GM19455 (cell line): ENCODE results near the gene RLF.

ENCODE experiments used
- ATAC-seq: cut with Tn5 transposase; IDR thresholded peaks from one replicate; pipeline ENCODE4 v1.9.1; 2021; ENCODE audit not compliant: unreplicated experiment

Gene RLF

DNA sequence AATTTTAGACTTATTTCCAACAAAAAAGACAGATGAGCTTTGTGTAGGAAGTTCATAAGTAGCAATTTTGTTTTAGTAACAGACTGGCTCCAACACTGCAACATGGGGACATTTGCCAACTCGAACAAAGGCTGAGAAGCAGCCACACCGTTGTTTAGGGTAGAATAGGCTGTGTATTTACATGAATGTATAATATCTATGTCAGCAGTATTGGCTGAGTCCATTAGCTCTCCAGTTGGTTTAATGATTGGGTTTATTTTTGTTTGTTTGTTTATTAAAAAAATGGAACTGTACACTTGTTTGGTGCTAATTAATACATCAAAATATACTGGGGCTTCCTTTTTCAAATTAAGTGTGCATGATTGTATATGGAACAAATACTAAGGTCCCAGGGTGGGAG lies 79.2 kb downstream of the RLF start:
- no peak for ATAC-seq

DNA sequence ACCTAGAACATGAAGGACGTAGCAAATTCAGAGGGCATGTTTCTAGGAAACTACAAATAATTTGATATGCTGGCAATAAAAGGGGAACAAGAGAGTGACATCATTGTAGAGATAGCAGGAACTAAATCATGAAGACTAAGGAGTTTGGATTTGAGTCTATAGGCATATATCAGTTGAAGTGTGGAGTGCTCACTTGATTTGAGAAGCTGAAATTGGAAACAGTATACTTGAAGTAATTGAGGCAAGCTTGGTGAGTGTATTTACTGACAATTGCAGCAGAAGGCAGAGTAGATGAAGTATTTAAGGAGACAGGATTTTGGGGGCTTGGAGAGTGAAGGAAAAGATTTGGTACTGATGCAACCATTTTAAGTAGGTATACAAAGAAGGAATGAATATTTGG lies 80.2 kb downstream of the RLF start:
- no peak for ATAC-seq

DNA sequence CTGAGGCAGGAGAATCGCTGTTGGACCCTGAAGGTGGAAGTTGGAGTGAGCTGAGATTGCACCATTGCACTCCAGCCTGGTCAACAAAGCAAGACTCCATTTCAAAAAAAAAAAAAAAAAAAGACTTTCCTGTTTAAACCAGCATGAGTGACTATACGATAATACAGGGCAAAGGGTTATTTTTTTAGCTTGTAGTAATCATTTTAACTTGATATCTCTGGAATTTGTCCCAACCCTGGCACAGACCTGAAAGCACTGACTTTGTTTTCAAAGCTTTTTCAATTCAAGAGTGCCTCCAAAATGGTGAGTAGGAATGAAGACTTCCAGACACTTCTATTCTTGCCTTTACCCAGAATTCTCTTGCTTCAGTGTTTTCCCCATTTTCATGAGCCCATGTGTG lies 82.2 kb downstream of the RLF start:
- no peak for ATAC-seq

DNA sequence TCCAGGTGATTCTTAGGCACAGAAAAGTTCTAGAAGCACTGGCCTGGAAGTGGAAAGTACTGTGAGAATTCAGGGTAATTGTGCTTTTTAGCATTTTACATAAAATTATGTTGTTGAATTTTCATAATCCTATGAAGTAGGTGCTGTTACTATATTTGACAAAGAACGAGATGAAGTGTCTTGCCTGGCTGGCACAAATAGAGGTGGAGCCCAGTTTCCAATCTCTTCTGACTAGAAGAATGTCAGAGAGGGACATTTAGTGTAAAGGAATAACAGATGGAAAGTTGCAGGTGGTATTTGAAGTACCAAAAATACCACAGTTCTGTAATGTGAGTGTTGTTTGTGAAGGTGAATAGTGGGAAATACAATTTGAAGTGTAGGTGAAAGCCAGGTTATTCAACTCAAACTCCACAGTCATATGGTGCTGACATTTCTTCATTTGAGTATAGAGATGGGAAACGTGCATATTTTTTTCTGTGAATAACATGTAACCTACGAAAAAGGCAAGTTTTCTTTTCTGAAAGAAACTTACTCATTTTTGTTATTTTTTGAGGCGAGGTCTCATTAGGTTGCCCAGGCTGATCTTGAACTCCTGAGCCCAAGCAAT lies 83.1 kb downstream of the RLF start:
- no peak for ATAC-seq

DNA sequence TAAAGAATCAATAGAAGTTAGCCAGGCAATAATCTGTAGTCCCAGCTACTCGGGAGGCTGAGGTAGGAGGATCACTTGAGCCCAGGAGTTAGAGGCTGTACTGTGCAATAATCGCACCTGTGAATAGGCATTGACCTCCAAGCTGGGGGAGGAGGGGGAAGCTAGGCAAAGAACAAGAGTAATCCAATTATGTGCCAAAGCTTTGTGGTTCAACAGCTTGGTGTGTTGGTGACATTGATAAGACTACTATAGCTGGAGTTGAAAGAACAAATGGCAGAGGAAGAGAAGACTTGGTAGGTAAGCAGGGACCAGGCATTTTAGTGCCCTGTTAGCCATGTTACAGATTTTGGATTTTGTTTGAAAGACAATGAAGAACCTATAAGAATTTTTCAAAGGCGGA lies 84.5 kb downstream of the RLF start:
- no peak for ATAC-seq

DNA sequence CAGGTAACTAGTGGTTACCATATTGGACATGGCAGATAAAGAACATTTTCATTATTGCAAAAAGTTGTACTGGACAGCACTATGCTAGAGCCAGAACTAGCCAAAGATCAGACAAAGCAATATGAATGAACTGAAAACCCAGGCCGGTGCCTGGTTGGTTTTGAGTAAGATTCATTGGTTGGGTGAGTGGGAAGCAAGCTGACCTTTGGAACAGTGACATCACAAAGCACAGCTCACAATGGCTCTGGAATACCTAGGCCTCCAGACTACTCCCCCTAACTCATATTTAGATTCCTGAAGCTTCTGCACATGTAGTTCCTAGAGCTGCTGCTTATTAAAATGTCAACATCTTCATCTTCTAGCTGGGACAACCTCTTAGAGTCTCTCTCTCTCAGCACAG lies 86.5 kb downstream of the RLF start, which contains the start of gene TMCO2:
Gene TMCO2, plus strand, starts transcription at position 283 of the 400 bp plus-strand sequence. Its CDS starts 57 bp downstream, at position 340.
- ATAC-seq, result no peak

DNA sequence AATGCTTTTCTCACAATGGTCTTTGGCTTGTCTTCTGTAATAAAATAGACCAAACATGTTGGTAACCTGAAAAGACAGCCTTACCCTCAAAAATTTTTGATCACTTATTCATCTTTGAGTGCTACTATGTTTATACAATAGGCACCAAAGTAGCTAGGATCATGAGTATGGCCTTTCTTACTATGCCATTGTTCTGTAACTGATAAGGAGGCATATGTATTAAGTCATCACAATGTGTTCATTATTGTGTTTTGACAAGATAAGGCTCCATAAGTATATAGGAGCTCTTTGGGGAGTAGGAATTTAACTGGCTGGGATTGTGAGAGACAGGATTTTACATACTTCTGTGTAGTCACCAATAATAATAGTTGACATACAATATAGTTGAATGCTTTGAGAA lies 87.2 kb downstream of the RLF start:
- ATAC-seq, result no peak

DNA sequence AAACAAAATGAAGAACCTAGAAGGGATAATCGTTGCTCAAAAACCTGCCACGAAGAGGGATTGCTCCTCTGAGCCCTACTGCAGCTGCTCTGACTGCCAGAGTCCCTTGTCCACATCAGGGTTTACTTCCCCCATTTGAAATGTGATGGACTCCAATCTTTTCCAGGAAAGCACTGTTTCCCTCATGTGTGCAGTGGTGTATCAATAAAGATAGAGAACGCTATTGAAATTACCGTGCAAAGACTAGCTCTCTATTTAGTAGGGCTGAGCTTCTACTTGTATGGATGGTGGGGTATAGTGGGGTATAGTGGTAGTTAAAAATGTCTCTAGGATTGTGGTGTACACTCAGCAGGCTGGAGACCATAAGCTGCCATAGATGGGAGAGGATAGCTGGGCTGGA lies 90.3 kb downstream of the RLF start:
- ATAC-seq, result no peak

DNA sequence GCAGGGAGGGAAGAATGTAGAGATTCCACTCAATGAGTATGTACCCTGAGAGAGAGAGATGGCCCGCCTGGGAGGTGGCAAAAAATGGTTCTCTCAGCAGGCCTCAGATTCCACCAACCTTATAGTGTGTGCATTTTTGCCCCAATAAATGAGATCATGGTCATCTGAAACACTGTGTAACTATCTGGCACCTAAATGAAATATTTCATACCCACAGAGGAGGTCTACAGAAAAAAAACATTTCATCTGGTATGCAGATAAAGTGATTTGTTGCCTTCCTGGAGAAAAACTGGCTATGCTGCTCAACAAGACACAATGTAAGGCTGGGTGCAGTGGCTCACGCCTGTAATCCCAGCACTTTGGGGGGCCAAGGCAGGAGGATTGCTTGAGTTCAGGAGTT lies 91.4 kb downstream of the RLF start:
- ATAC-seq, result no peak

DNA sequence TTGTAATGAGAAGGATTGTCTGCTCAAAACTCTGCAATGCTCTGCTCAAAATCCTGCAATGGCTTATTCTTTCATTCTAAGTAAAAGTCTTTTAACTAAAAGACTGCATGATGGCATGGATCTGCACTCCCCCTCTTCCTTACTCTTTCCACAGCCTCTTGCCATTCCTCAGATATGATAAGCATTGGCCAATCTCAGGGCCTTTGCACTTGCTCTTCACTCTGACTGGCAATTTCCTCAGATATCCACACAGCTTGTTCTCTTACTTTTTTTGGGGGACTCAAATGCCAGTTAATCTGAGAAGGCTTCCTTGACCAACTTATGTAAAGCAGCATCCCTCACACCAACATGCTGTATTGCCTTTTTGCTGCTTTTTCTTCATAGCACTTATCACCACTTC lies 94.0 kb downstream of the RLF start:
- no peak for ATAC-seq

DNA sequence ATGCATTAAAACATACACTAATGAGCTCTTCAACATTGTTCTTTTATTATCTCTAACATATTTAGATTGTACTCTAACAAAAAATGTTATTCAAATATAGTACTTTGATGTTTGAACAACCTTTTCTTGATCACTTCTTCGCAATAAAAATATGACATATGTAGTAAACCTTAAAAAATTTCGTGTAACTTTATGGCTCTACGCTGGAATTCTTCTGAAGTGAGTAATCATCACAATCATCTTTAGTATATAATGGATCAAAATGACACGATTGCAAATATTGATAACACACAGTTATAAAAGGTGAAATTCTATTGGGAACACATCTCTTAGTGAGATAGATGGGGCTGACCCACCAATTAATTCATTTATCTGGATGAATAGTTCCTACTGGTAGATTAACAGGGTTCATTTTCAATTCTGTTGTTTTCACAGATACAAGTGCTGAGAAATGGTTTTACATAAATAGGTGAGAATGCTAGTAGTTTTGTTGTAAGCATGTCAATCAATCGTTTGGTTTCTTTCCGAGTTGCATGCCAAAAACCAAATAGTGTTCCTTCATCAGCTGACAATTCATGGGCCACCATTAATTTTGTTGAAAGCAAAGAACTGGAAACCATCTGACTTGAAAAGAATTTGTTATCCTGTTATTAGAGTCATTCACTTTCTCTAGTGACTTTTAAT lies 95.4 kb downstream of the RLF start:
- no peak for ATAC-seq

DNA sequence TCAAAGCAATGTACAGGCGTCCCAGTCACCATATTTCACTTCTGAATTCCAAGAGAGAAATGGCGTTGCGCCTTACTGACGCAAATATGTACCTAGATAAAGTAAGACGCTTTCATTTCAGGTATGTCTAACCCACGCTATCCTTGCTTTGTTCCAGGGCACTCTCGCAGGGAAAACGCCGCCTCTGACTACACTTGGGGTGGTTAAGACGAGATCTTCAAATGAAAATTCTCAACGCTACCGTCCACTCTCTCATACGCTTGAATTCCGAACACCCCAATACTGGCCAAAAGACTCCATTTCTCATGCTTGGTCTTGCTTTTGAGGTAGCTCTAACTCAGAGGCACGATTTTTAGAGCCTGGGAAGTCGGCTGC lies 96.1 kb downstream of the RLF start:
- no peak for ATAC-seq

DNA sequence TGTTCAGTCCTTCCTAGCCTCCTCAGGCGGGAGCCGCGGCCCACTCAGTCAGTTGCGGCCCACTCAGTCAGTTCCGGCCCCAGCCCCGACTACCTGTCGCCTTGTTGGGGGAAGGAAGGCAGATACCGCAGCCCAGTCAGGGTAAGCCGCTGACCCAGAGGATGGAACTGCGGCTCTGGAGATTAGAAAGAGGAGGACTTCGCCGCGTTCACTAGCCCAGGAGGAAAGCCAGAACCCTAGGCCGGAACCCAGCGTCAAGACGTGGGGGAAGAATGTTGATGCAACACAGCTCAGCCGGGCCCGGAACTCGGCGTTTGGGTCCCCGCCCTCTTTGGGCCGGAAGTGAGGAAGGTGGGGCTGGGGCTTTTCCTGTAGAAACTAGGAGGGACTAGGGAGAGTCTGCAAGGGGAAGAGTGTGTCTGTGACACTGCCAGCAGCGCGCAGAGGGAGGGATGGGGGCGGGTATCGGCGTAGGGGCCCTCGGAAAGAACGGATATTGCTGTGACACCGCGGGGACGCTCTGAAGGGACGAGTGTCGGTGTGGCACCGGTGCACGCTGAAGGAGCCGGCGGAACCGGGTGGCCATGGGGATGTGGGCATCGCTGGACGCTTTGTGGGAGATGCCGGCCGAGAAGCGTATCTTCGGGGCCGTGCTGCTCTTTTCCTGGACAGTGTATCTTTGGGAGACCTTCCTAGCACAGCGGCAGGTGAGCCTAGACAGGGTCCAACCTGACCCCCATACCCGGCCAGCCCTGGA lies 96.7 kb downstream of the RLF start, which contains the start of gene ZMPSTE24:
Gene ZMPSTE24, plus strand, starts transcription at position 549 of the 757 bp plus-strand sequence. Its CDS starts 36 bp downstream, at position 585.
- ATAC-seq, result peak; percentile 91

DNA sequence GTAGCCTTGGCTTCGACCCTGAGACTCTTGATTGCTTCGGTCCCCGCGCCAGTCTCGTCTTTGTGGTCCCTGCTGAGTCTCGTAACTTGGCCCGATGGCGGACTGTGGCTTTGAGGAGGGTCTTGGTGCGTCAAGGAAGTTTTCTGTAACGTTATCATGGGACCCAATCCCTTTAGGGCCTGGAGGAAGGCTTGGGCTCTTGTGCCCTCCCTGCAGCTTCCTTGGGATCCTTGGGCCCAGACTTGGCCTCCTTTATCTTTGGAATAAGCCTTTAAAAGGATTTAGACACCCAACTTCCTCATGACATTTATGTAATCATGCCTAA lies 97.2 kb downstream of the RLF start:
- no peak for ATAC-seq

DNA sequence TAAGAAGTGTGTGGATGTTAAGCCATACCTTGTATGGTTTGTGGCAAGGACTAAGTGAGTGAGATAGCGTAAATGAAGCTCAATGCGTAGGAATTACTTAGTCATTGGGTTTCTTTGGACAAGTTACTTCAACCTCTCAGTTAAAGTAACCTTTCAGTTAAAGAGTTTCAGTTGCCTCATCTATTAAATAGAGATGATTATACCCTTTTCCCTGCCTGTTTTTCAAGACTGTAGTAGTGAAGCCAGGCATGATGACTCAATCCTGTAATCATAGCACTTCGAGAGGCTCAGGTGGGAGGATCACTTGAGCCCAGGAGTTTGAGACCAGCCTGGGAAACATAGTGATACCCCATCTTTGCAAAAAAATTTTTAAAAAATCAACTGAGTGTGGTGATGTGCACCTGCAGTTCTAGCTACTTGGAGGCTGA lies 103.2 kb downstream of the RLF start:
- no peak for ATAC-seq

DNA sequence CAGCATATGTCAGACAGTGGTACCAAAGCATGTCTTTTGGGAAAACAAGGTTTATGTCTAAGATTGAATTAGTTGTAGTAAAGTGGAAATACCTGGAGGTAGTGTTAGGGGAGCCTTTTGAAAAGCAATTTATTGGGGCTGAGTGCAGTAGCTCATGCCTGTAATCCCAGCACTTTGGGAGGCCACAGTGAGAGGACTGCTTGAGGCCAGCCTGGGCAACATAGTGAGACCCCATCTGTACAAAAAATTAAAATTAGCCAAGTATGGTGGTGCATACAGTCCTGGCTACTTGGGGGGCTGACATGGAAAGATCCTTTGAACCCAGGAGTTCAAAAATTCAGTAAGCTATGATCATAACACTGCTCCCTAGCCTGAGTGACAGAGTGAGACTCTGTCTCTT lies 104.1 kb downstream of the RLF start:
- no peak for ATAC-seq

DNA sequence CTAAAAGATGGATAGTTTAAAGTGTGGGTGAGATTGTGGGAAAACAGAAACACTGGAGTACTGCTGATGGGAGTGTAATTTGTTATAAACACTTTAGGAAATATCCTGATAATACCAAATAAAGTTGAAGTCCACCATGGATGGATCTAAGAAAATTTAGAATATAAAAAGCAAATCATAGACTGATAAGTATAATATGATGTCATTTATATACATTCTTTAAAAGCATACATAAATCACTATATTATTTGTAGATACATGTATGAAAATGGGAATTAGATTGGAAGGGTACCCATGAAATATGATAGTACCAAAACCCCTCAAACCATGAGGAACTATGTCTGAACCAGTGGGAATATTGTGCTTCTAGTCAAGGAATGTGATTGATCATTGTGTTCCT lies 104.7 kb downstream of the RLF start:
- no peak for ATAC-seq

DNA sequence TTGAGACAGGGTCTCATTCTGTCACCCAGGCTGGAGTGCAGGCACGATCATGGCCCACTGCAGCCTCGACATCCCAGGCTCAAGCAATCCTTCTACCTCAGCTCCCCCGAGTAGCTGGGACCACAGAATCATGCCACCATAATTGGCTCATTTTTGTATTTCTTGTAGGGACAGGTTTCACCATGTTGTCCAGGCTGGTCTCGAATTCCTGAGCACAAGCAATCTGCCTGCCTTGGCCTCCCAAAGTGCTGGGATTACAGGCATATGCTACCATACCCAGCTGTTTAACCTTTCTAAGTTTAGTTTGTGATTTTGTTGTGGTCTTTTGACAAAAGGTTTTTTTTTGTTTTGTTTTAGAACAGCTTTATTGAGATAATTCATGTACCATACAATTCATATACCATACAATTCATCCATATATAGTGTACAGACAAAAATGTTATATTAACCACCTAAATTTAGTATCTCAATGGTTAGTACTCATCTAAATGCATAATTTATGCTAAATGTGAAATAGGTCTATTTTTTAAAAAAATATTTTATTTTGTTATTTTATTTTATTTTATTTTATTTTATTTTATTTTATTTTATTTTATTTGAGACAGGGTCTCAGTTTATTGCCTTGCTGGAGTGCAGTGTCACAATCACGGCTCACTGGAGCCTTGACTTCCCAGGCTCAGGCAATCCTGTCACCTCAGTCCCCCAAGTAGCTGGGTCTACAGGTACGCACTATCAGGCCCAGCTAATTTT lies 105.8 kb downstream of the RLF start:
- ATAC-seq, result no peak

DNA sequence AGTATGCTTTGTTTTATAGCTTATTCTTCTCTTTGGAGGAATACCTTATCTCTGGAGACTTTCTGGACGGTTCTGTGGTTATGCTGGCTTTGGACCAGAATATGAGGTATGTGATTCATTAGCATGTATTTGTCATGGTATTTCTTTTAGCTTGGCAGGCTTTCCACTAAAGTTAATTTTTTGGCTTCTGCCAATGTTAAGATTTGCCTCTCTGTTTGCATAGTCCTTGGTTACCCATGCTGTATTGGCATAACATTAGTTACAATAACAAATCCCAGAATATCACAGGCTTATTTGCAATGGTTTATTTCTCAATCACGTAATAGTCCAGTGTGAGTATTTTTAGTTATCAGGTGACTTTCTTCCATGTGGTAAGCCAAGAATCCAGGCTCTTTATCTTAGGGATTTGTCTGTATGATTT lies 106.6 kb downstream of the RLF start:
- no peak for ATAC-seq

DNA sequence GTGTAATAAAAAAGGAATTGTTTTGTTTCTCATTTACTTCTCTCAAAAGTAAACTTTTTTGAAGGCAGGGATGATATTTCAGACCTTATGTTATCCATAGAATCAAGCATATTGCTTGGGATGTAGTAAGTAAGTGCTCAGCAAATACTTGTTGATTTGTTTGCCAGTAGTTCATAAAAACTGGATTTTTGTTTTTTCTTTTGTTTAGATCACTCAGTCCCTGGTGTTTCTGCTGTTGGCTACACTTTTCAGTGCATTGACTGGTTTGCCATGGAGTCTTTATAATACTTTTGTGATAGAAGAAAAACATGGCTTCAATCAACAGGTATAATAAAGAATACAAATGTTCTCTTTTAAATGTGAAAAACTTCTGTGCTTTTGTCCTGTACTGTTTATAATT lies 107.0 kb downstream of the RLF start:
- no peak for ATAC-seq

DNA sequence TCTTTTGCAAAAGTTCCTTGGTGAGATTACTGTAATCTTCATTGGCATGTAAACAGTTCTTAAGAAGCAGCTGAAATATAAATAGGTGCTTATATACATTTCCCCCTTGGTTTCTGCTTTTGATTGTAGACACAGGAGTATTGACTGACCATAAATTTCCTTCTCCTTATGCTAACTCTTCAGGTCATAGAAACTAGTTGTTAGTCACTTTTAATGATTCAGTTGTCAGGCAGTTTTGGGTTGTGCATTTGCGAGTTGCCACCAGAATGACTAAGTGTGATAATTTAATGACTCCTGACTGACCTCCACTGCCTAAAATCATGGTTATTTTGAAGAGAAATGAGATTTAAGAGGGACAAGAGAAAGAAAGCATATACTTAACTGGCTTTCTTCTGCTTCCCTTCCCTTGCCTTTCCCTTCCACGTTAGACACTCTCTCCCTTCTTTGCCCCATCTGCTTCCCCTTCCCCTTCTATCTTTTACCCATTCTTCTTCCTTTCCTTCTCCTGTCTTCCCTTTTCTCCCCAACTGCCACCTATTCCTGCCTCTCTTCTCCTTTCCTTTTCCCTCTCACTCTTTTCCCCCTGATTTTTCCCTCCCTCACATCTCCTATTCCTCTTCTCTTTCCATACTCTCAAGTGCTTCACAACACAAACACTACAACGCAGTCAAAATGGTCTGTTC lies 109.1 kb downstream of the RLF start:
- ATAC-seq, result no peak
